HG02623 (cell line): Measurements from ENCODE around the gene PLXNA2.

Experiments used
- ATAC-seq: cut with Tn5 transposase; IDR thresholded peaks from one replicate; pipeline ENCODE4 v1.9.1; 2021; ENCODE audit warnings: moderate library complexity; ENCODE audit not compliant: unreplicated experiment

Gene PLXNA2

DNA sequence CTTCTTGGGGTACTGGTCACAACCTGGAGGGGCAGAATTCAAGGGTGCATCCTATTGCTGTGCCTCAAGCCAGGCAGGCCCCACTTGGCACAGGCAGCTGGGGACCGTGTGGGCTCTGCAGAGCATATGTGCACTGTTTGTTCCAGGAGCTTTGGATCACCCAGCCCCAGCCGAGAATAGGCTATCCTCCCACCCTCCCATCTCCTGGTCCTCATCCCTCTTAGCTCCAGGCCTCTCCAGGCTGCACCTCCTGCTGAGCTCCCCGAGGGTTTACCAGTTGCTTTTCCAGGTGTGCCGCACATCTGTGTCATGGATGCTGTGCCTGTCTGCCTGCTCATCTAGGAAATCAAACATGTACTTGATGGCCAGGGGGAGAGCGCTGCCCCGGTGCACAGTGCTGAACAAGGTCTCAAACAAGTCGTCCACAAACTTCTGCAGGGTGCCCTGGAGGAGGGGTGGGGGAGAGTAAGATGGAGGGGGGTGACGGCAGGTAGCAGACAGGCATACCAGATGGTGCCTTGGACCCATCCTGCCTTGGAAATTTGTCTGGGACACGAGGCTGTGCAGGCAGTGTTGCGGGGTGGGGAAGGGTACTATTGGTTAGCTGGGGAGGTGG, 212.8 kb downstream of the PLXNA2 start:
- ATAC-seq = no peak

DNA sequence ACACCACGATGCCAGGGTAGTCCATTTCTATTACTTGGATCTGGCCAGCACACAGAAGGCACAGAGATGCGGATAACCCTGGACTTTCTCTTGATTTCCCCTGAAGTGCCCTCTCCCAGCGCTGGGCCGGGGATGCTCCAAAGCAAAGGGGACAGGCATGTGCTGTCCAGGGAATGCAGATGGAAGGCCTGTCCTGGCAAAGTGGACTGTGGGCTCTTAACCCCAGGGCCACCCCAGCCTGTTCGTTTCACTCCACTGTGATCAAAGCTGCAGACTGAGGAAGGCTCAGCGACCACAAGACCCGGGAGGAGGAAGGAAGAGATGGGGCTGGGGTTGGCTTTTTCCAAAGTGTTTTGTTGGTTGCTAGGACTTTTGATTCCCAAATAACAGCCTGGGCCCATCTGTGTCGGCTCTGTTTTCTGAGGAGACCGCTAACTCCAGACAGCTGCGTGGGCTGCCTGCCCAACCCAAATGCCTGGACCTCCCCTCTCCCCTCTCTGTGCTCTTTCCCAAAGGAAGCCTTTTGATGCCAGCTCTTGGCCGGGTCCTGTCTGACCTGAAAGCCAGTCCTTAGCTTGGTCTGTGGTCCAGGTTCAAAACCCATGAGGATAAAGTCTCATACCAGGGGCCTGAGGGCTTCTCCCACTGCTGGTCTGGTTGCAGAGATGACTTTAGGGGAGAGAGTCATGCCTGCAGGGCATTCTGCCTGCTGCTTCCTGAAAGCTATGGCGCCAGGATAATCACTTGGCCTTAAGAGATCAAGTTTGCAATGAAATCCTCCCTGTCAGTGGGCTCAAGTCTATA, 213.7 kb downstream of the PLXNA2 start:
- ATAC-seq = no peak

DNA sequence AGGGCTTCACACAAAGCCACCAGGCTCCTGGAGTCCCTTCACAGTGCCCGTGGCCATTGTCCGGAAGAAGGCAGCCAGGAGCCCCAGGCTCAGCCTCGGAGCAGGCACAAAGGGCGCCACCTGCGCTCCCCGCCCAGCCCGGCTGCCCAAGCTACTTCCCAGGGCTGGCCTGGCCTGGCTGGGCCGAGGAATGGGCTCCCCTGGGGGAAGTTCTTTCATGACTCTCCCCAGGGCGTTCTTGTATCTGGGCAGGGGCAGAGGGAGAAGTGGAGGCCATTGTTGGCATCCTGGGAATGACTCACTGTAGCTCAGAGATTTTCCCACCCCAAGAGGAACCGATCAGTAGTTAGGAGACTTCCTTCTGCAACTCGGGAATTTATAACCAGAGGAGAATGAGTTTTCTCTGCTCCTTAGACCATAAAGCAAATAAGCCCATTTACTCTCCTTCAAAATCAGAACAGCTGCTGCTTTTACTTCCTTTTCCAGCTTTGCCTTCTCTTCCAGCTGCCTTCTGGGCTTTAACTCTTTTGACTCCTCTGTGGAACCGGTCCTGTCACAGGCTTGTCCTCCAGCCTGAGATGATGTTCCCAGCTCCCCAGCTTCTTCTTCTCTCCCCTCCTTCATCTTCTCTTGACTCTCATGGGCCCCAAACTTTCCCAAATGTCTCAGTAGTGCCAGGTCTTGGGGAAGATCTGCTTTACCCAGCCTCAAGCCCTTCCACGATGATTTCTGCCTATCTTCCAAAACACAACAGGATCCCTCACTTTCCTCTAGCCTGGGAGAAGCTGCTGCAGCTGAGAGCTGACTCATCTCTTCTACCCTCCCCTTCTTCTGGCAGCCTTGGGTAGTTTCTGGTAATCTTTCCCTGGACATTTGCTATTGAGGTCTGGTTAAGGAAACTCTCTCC, 214.6 kb downstream of the PLXNA2 start:
- ATAC-seq = no peak

DNA sequence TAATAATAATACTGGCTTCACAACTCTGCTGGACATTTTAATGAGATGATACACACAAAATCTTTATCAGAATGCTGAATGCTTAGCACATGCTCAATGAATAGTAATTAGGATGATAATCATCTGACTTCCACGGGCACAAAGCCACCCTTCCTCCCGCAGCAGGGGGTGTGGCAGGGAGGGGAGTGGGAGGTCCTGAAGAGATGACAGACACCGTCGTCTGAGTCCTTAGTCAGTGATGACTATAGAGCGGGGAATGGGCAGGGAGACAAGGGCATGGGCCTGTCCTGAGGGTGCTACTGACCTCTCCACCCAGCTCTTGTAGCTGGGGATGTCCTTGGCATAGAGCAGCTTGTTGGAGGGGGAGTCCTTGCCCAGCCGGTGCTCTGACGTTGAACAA, 215.7 kb downstream of the PLXNA2 start:
- no peak for ATAC-seq

DNA sequence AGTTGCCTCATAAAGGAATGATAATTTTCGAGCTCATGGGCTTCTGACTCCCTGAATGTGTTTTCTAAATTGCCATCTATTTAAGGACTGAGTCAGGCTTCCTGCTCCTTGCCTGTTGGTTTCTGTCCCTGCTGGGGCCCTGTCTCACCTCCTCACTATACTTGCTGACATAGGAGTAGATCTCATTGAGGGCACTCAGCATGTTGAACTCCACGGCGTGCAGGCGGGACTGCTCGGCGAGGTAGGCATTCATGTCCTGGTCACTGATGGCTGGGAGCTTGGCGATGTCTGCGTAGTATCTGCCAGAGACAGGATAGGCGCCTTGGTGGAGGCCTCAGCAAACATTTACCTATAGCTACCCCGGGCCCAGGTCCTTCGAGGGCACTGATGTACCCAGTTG, 216.3 kb downstream of the PLXNA2 start:
- no peak for ATAC-seq

DNA sequence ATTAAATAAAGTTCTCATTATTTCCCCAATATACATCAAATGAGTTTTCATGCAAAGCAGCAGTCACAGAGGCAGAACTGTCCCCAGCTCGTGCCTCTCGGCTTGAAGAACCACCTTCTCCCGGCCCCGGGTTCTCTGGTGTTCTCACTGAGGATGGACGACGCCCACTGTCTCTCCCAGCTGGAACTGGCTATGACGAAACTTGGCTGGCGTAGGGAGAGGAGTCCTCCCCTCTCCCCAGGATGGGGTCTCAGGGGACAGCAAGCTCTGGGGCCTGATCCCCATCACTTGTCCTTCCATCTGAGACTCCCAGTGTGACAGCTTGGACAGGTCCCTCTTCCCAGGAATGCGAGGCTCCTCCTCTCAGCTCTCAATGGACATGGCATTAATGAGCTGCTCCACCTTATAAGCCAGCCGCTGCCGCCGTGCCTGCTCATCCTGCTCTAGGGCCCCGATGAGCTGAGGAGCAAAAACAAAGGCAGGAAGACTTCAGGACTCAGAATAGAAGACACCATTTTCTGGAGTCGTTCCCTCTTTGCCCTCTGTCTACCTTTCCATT, 217.2 kb downstream of the PLXNA2 start:
- ATAC-seq = no peak

DNA sequence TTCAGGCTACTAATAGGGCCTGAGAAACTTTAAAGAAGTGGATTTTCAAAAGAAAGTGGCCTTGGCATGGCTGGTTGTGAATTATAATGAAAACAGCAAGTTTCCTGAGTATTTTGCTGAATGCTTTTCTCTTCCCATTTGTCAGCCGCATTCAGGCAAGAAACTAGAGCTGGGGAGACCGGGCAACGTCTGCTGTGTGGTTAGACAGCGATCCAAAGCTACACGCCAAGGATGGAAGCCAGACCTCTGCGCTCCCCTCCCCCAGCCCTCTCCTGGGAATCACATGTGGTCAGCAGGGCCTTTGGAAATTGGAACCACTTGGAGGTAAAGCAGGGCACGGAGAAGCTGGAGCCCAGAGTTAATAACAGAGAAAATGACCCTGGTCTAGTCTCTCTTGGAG, 219.2 kb downstream of the PLXNA2 start:
- ATAC-seq = no peak

DNA sequence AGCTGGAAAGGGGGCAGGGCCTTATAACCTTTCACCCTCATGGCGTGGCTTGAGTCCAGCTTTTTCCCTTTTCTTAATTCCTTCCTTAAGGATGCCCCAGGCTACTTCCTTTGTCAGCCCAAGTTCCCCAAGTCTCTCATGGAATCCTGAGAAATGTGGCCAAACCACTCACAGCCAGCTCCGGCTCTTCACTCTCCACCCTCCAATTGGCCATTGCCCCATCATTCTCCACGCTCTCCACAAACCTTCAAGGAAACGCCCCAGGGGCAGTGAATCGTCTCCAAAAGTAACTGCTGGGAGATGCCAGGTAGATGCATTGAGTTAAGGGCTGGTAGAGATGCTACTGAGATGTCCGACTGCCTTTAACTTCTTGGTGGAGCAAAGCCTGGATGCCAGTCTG, 219.8 kb downstream of the PLXNA2 start:
- ATAC-seq = no peak

DNA sequence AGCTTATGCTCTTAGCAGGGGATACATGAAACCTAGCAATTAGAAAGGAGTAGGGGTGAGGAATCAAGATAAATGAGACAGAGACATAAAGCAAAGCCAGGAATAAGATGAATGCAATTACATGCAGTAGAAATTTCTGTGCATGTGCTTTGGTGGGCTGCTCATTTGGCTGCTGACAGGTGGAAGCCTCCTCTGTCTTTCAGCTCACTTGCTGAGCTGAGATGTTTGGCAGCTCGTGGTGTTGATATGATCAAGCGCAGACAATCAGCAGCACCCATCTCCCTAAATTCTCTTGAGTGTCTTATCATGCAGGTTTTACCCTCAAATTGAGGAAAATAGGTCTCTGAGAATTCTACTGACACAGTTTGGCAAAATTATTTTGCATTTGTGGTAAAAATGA, 224.9 kb downstream of the PLXNA2 start:
- no peak for ATAC-seq

DNA sequence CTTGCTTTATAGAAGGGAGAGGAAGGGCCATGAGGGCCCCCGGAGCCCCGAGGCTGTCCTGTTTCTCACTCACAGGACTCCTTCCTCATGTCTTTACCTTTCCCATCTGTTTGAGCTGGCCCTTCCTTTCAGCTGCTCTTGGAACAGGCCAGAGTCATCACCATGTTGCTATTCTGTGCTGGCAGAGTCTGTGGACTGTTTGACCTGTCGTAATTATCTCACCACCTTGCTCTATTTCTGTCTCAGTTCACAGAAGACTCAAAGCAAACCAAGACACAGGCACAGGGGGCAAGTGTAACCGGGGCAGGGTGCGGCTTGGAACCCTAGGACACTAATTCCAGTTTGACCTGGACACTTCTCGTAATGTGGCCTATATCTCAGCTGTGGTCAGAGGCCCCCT, 228.9 kb downstream of the PLXNA2 start:
- ATAC-seq = no peak

DNA sequence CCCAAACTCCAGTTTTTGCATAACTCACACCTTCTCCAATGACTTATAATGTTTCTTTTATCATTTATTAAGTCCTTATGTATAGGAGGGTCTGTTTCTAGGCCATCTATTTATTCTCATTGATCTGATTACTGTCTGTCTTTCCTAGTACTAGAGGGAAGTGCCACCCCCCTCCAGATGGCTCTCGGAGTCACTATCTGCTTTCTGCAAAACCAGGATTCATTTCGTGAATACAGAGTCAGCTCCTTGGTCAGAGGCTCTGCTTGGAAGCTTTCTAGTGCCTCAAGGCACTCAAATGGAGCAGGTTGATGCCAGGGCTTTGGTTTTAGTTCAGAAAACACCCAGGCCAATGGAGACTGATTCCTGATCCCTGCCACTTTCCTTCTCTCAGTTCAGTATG, 231.0 kb downstream of the PLXNA2 start:
- no peak for ATAC-seq

DNA sequence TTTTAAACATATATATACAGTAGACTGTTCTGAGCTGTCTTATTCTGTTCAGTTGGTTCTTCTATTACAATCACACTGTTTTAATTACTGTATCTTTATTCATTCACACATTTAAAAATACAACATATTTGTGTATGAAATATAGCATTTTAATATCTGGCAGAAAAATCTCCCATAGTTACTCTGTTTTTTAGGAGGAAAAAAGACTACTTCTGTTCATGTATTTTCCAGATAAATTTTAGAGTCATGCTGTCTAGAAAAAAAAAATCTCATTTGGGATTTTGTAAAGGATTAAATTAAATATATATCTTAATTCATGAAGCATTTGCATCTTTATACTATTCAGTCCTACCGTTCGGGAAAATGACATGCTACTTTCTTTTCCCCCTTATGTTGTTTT, 231.5 kb downstream of the PLXNA2 start:
- ATAC-seq = no peak

DNA sequence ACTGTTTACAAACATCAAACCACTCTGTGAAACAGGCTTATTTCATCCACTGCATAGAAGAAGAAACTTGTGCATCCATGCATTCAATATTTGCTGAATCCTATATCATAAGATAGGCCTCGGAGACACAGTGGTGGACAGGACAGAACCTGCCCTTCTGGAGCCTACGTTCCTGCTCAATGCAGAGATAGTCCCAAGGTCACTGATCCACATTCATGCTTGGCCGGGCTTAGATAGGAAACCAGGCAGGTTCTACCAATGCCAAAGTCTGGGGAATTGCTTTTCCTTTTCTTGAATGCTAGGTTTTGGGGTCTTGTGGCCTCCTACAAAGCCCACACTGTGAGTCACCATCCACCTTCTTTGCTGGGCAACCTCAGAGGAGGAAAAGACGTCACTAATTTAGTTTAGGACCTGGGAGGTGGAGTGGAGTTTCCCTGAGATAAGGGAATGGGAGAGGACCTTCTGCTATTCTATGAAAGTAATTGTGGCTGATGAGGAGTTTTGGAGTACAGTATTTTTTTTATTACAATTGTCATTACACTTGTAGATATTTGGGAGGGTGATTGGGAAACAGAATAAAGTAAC, 233.6 kb downstream of the PLXNA2 start:
- no peak for ATAC-seq

DNA sequence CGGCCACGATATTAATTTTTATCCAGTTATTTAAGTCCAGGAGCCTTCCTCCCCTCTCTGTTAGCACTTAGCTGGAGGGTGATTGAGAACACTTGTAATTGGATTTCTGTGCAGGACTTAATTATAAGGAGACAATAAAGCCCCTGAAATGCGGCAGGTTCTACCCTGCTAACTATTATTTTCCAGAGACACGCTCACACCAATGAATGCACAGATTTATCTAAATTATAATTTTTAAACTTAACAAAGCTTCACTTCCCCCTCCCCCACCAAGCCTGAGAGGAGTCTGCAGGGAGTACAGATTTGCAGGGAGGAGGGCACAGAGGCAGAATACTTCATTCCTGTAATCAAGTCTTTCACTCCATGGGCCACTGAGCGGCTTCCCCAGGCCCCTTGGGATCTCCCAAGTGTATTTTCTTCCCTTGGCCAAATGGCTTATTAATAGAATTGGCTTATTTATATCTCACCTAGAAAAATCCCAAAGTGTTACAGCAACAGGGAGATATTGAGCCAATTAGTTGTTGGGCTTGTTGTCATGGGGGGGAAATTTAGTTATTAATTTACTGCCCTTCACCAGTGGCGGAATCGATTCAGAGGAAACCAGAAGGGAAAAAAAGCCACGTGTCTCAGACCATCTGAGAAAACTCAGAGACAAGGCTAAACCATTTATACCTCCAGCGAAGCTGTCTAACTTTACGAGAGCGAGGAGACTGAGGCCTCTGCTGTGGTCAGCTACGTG, 234.3 kb downstream of the PLXNA2 start:
- ATAC-seq = no peak

DNA sequence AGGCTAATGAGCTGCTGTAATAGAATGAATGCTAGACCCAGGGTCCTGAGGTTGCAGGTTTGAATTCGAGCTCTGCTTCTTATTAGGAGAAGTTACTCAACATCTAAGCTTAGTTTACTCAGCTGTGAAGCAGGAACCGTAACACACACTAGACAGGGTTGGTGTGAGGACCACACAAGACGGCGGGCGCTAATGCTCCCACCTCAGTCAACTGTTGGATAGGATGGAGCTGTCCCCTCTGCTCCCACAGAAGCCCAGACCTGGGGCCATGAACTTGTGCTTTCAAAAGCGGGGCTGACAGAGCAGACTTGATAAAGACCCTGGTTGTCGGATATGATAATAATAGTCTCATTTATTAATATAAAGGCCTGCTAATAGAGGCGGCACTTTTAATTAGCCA, 234.9 kb downstream of the PLXNA2 start:
- ATAC-seq = no peak

DNA sequence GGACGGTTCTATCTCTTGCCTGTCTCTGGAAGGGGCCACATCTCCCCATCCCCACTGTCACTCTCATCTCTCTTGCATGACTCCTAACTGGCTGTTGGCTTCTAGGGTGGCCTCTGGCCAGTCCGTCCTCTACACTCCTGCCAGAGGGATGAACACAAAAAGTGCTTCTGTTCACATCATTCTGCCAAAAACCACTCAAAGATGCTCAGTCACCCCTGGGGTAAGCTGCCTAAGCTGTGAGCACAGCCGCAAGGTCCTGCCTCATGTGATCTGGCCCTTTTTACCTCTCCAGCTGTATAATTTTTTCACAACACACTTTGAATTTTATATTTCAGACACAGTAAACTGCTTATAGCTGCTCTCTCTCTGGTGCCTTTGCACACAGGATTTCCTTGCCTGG, 235.7 kb downstream of the PLXNA2 start:
- no peak for ATAC-seq

DNA sequence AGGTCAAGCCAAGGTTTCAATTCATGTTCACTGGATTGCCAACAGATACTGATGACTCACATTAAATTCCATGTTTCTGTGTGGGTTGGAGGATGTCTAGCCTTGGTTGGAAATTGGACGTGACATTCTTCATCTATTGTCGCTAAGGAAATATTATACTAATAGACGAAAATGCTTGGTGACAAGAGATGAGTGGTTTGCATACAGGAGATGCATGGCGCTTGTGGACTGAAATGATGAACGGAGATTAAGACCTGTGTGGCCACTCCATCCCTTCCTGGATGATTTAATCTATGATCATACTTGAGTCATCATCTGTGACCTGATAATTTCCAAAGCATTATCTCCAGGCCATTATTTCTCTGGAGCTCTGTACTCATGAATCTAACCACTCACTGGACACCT, 236.2 kb downstream of the PLXNA2 start:
- no peak for ATAC-seq

DNA sequence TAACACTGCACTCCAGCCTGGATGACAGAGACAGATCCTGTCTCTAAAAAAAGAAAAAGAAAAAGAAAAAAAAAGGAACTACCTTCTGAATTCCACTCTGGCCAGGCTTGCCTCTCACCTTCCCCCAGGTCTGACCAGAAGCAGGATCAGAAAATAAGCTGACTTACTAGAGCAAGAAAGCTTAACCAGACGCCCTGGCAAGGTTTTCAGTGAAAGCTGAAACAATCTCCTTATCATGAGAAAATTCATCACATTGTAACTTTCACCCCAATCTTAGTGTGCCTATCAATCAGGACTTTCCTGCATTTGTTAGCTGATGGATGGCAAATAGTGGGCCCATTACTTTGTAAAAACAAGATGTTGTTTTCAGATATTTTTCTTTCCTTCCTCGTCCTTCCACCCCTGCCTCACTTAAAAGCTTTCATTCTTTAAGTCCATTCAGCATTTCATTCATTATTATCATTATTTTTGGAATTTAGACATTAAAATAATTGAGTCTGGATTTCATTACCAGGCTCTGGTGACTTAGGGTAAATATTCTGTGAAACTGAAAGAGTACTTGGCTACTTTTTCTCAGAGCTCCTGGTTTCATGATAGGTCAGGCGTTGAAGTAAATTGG, 236.8 kb downstream of the PLXNA2 start:
- no peak for ATAC-seq

DNA sequence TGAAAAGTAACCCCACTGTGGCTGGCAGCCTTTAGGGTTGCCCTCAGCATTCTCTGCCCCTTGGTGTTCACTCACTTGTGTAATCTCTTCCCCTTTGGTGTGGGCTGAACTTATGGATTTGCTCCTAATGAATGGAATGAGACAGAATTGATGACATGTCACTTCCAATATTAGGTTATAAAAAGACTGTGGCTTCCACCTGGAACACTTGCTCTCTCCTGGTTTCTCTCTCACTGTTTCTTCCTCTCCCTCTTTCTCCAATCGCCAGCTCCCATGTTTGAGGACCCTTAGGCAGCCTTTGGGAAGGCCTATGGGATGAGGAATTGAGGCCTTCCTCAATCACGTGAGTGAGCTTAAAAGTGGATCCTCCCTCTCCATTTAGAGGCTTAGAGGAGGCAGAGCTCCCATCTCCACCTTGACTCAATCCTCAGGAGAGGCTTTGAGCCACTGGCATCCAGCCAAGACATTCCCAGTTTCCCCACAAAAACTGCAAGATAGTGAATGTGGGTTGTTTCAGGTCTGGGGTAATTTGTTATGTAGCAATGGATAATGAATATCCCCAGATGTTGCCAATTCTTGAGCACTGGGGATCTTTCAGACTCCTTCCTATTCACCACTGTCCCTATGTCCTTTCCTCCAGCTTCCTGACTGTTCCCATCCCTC, 237.8 kb downstream of the PLXNA2 start:
- no peak for ATAC-seq
